ENCODE data around the gene SECTM1.

Gene SECTM1

GRCh38 chr17:82315703-82316358, 17.7 kb downstream of the SECTM1 start:
- DNase-seq (ENCODE audit: low read depth): no peak

GRCh38 chr17:82314727-82315605, 18.6 kb downstream of the SECTM1 start:
- DNase-seq (ENCODE audit: low read depth): no peak

- DNase-seq (ENCODE audit: low read depth): no peak
Measured at GRCh38 chr17:82314012-82314726, 19.4 kb downstream of the SECTM1 start.

- DNase-seq (ENCODE audit: low read depth): no peak
Measured at GRCh38 chr17:82313195-82314011, 20.2 kb downstream of the SECTM1 start.

GRCh38 chr17:82311971-82312370, 21.6 kb downstream of the SECTM1 start:
- no peak for DNase-seq (ENCODE audit: low read depth)

- DNase-seq (ENCODE audit: low read depth): no peak
Measured at GRCh38 chr17:82310877-82311276, 22.7 kb downstream of the SECTM1 start.

- DNase-seq (ENCODE audit: low read depth): no peak
Measured at GRCh38 chr17:82309656-82310570, 23.7 kb downstream of the SECTM1 start.

- DNase-seq (ENCODE audit: low read depth): no peak
Measured at GRCh38 chr17:82305727-82306300, 27.8 kb downstream of the SECTM1 start.

GRCh38 chr17:82304826-82305726, 28.5 kb downstream of the SECTM1 start:
- DNase-seq (ENCODE audit: low read depth): no peak

GRCh38 chr17:82303944-82304808, 29.4 kb downstream of the SECTM1 start:
- no peak for DNase-seq (ENCODE audit: low read depth)

GRCh38 chr17:82302991-82303943, 30.3 kb downstream of the SECTM1 start:
- no peak for DNase-seq (ENCODE audit: low read depth)

GRCh38 chr17:82302568-82302963, 31.0 kb downstream of the SECTM1 start:
- DNase-seq (ENCODE audit: low read depth): no peak

- DNase-seq (ENCODE audit: low read depth): no peak
Measured at GRCh38 chr17:82301916-82302567, 31.5 kb downstream of the SECTM1 start.

- DNase-seq (ENCODE audit: low read depth): no peak
Measured at GRCh38 chr17:82301300-82301915, 32.2 kb downstream of the SECTM1 start.

- DNase-seq (ENCODE audit: low read depth): no peak
Measured at GRCh38 chr17:82300707-82301270, 32.8 kb downstream of the SECTM1 start.

- DNase-seq (ENCODE audit: low read depth): no peak
Measured at GRCh38 chr17:82300228-82300627, 33.3 kb downstream of the SECTM1 start.

All from non-pigmented ciliary epithelial cell (primary cell).